ENCODE results near the gene DDX55. TPM values are rescaled to one million over a fixed set of nuclear protein-coding genes. Genes with fewer than 3 reads are reported as not detected.
"Not testable (repeated sequence)": the region's sequence is repeated elsewhere in the genome, so short reads cannot be mapped to it uniquely, and the experiment has no call there.

The DDX55 gene, protein sequence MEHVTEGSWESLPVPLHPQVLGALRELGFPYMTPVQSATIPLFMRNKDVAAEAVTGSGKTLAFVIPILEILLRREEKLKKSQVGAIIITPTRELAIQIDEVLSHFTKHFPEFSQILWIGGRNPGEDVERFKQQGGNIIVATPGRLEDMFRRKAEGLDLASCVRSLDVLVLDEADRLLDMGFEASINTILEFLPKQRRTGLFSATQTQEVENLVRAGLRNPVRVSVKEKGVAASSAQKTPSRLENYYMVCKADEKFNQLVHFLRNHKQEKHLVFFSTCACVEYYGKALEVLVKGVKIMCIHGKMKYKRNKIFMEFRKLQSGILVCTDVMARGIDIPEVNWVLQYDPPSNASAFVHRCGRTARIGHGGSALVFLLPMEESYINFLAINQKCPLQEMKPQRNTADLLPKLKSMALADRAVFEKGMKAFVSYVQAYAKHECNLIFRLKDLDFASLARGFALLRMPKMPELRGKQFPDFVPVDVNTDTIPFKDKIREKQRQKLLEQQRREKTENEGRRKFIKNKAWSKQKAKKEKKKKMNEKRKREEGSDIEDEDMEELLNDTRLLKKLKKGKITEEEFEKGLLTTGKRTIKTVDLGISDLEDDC
- total RNA-seq (2014; rRNA removed; shearing (Covaris generic)) (39.8 and 59.2 TPM in 2 replicates), polyA plus RNA-seq (2016; fragmentation: Nextera tagmentation; extraction: Ambion mirVana) (36.2 and 53.3 TPM in 2 replicates)
- long read RNA-seq, partial matches to known transcripts, result 23 of 37 reads
- long read RNA-seq, other reads (novel, unspliced or antisense), result 14 of 37 reads

DNA sequence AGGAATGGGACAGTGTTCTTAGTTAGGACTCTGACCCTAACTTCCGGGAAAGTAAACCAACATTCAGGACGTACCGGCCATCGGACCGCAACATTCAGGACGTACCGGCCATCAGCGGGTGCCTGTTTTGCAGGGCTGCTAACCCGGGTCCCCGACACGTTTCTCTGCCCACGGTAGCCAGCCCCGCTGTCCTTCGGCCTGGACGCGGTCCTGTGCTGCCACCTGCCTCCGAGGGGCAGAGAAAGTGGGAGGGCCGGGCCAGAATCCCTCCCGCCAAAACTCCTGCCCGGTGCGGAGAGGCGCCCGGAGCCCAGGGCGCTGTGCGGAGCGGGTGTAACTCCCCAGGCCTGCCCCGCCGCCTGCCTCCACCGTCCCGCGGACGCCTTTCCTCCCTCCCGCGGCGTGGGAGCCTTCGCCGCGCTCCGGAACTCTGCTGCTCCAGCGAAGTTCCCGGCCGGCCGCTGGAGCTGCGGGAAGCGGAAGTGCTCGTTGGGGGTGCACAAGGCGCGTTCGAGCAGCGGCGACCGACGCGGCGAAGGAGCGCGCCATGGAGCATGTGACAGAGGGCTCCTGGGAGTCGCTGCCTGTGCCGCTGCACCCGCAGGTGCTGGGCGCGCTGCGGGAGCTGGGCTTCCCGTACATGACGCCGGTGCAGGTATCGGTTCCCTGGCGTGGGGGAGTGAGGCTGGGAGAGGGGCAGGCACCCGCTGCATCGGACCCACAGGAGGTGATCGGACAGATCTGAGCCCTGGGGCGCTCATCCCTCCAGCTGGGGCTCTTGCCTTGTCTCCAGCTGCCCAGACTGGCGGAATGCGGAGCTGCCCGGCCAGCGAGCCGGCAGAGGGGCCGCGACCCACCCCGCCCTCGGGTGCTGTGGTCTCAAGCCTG is at the start of gene DDX55:
TSS of gene DDX55 (plus strand) at position 498 of the 888 bp plus-strand sequence. CDS start at position 548, 50 bp downstream.
- Histone ChIP-seq H3F3A (replicated peaks; ENCODE audit: low read depth) (no peaks in the 10 kb centered on the region; the same call in 1 of the 2 replicates), H3K27me3 (ENCODE audit: insufficient read depth) (no peaks in the 10 kb centered on the region), H3K79me2 (replicated peaks; ENCODE audit: insufficient read depth) (peaks cover 47% of the 10 kb centered on the region)

DNA sequence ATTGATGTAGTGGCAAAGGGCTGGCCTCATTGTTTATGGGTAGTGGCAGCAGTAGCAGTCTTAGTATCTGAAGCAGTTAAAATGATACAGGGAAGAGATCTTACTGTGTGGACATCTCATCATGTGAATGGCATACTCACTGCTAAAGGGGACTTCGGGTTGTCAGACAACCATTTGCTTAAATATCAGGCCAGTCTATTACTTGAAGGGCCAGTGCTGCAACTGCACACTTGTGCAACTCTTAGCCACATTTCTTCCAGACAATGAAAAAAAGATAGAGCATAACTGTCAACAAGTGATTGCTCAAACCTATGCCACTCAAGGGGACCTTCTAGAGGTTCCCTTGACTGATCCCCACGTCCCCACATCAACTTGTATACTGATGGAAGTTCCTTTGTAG is 47.8 kb upstream of the DDX55 start:
- DNase-seq (ENCODE audit: low spot score); H4K20me1 ChIP-seq (replicated peaks; ENCODE audit: insufficient read depth); H2AFZ ChIP-seq; H3K27me3 ChIP-seq (ENCODE audit: insufficient read depth); H3K4me3 Mint-ChIP-seq; ATAC-seq; H3K36me3 Mint-ChIP-seq (ENCODE audit: low read depth); H3K27me3 Mint-ChIP-seq (ENCODE audit: insufficient read depth, low read depth, poor library complexity); H3K4me2 ChIP-seq; H3K4me1 Mint-ChIP-seq; H3F3A ChIP-seq (replicated peaks; ENCODE audit: low read depth); H3K27ac Mint-ChIP-seq; H3K36me3 ChIP-seq (ENCODE audit: insufficient read depth); H3K27ac ChIP-seq (ENCODE audit: low read depth); H3K4me1 ChIP-seq (ENCODE audit: insufficient read depth); H3K9me2 ChIP-seq (ENCODE audit: insufficient read depth); H3K9me3 Mint-ChIP-seq; H3K4me3 ChIP-seq; H3K79me2 ChIP-seq (replicated peaks; ENCODE audit: insufficient read depth): not testable (repeated sequence)

More for the DNA sequence above, at the start of gene DDX55:
- peak within 1 kb of the TSS; percentile 99 for H3K4me2 ChIP-seq
- H3K27ac ChIP-seq (ENCODE audit: low read depth), result peak within 1 kb of the TSS; percentile 85; the same call in 1 of the 2 replicates
- ATAC-seq, result peak; percentile 97
- Mint-ChIP-seq H3K9me3 (peaks cover 4% of the 10 kb centered on the region; the same call in 2 of the 3 replicates), H3K36me3 (ENCODE audit: low read depth) (peaks cover 48% of the 10 kb centered on the region), H3K4me3 (peak within 1 kb of the TSS; percentile 86), H3K27me3 (ENCODE audit: insufficient read depth, low read depth, poor library complexity) (peaks cover 5% of the 10 kb centered on the region), H3K27ac (peak within 1 kb of the TSS; percentile 97), H3K4me1 (peaks cover 9% of the 10 kb centered on the region)
- peaks cover 15% of the 10 kb centered on the region for H4K20me1 ChIP-seq (replicated peaks; ENCODE audit: insufficient read depth)
- H3K36me3 ChIP-seq (ENCODE audit: insufficient read depth), result peaks cover 23% of the 10 kb centered on the region
- peak; percentile 91 for DNase-seq (ENCODE audit: low spot score)
- H3K4me1 ChIP-seq (ENCODE audit: insufficient read depth), result peaks cover 4% of the 10 kb centered on the region; the same call in 1 of the 2 replicates
- H3K4me3 ChIP-seq, result peak within 1 kb of the TSS; percentile 100
- H2AFZ ChIP-seq, result peak within 1 kb of the TSS; percentile 99
- peak; percentile 78 for TF ChIP-seq ETS1 (IDR thresholded peaks at IDR 0.05)
- TF ChIP-seq POLR2AphosphoS5 (IDR thresholded peaks at IDR 0.05; ENCODE audit: low read depth), result peak; percentile 97
- no peak for TF ChIP-seq NANOG (IDR thresholded peaks at IDR 0.05; ENCODE audit: borderline replicate concordance)
- TF ChIP-seq CTCF (conservative IDR thresholded peaks at IDR 0.05; ENCODE audit: low read depth in 2 of 2), result peak; percentile 42 to 58
- peak; percentile 91 for TF ChIP-seq CREB1 (CRISPR knock-in tag; IDR thresholded peaks at IDR 0.05; ENCODE audit: low read depth)
- no peaks in the 10 kb centered on the region for H3K9me2 ChIP-seq (ENCODE audit: insufficient read depth)

DNA sequence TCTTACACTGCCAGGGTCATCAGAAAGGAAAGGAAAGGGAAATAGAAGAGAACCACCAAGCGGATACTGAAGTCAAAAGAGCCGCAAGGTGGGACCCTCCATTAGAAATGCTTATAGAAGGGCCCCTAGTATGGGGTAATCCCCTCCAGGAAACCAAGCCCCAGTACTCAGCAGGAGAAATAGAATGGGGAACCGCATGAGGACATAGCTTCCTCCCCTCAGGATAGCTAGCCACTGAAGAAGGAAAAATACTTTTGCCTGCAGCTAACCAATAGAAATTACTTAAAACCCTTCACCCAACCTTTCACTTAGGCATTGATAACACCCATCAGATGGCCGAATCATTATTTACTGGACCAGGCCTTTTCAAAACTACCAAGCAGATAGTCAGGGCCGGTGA is 47.1 kb upstream of the DDX55 start:
- not testable (repeated sequence) for H3K4me1 ChIP-seq (ENCODE audit: insufficient read depth); DNase-seq (ENCODE audit: low spot score); H3K27me3 ChIP-seq (ENCODE audit: insufficient read depth); H3K4me3 Mint-ChIP-seq; H2AFZ ChIP-seq; H3K9me3 Mint-ChIP-seq; H3K4me1 Mint-ChIP-seq; H4K20me1 ChIP-seq (replicated peaks; ENCODE audit: insufficient read depth); H3K9me2 ChIP-seq (ENCODE audit: insufficient read depth); ATAC-seq; H3K36me3 Mint-ChIP-seq (ENCODE audit: low read depth); H3K27ac Mint-ChIP-seq; H3F3A ChIP-seq (replicated peaks; ENCODE audit: low read depth); H3K4me3 ChIP-seq; H3K36me3 ChIP-seq (ENCODE audit: insufficient read depth); H3K4me2 ChIP-seq; H3K27me3 Mint-ChIP-seq (ENCODE audit: insufficient read depth, low read depth, poor library complexity); H3K27ac ChIP-seq (ENCODE audit: low read depth); H3K79me2 ChIP-seq (replicated peaks; ENCODE audit: insufficient read depth)

- not testable (repeated sequence) for H3K4me3 ChIP-seq; H3F3A ChIP-seq (replicated peaks; ENCODE audit: low read depth); H3K79me2 ChIP-seq (replicated peaks; ENCODE audit: insufficient read depth); H4K20me1 ChIP-seq (replicated peaks; ENCODE audit: insufficient read depth); H3K9me3 Mint-ChIP-seq; DNase-seq (ENCODE audit: low spot score); H3K27ac ChIP-seq (ENCODE audit: low read depth); H3K4me3 Mint-ChIP-seq; H3K4me1 ChIP-seq (ENCODE audit: insufficient read depth); ATAC-seq; H3K27ac Mint-ChIP-seq; H3K36me3 Mint-ChIP-seq (ENCODE audit: low read depth); H3K4me1 Mint-ChIP-seq; H3K4me2 ChIP-seq; H3K27me3 ChIP-seq (ENCODE audit: insufficient read depth); H3K9me2 ChIP-seq (ENCODE audit: insufficient read depth); H3K36me3 ChIP-seq (ENCODE audit: insufficient read depth)
- H3K27me3 Mint-ChIP-seq (ENCODE audit: insufficient read depth, low read depth, poor library complexity), result peaks cover 13% of the 10 kb centered on the region
- H2AFZ ChIP-seq, result peak overlapping the region; percentile 32
Measured at GRCh38 chr12:123558487-123558886, 43.4 kb upstream of the DDX55 start.

All from GM23338 (cell line).